Skeletal muscle cell (primary cell): ENCODE measurements around the gene PHOX2A.
"Not testable (repeated sequence)": the region's sequence is repeated elsewhere in the genome, so short reads cannot be mapped to it uniquely, and the experiment has no call there.

Experiments used
- DNase-seq: peaks from one replicate; pipeline ENCODE4 v3.0.0-alpha.2; 2010; ENCODE audit warnings: low read depth
- H3K4me3 ChIP-seq: 2 replicates; pipeline ENCODE4 v1.5.1; 2011; ENCODE audit warnings: low read depth, mild to moderate bottlenecking, control low read depth, low read length, moderate library complexity

PHOX2A gene

GRCh38 chr11:72225411-72225951, 18.5 kb downstream of the PHOX2A start:
- DNase-seq: no peak
- peak overlapping the region; percentile 98 for H3K4me3 ChIP-seq

- peak within 1 kb of the TSS; percentile 98 for H3K4me3 ChIP-seq
- no peak for DNase-seq
These were observed 19.2 kb downstream of the PHOX2A start, which contains the start of gene INPPL1 for GRCh38 chr11:72224564-72225410. INPPL1 (plus strand) TSS chr11:72224767; CDS start chr11:72224985, 218 bp downstream.

- peak overlapping the region; percentile 98 for H3K4me3 ChIP-seq
- DNase-seq: no peak
These were observed 20.1 kb downstream of the PHOX2A start for GRCh38 chr11:72223615-72224563.

- H3K4me3 ChIP-seq: peak overlapping the region; percentile 98
- DNase-seq: peak; percentile 73
These were observed 20.9 kb downstream of the PHOX2A start for GRCh38 chr11:72222907-72223614.

DNA sequence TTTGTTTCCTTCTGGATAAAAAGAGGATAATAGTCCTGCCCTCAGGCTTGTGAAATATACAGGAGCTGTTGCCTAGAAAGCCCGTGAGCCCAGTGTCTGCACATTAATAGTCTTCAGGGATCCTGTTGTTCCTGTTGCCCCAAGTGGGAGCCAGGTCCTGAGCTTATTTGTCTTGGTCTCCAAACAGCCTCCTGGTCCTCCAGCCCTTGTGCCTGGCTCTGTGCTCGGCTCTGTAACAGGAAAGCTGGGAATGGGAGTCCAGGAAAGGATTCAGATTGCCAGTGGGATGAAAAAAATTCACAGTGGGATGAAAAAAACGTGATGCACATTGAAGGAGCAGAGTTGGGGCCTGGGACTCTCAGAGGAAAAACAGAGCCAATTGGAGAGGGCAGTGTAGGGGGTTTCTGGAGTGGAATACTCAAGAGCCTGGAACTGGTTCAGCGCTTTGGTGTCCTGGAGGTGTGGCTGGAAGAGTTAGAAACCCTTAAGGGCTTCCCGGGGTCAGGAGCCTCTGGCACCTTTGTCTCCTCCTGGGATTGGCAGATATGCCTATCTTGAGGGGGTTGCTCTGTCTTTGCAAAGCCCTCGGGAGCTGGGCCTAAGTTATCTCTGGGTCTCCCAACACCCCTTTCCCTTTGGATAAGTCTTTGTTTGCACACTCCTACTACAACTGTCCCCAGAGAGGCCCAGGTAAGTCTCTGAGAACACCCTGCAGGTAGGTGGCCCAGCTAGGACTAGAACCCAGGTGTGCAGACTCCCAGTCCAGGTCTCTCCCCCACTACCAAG, 21.7 kb downstream of the PHOX2A start:
- H3K4me3 ChIP-seq: peak overlapping the region; percentile 98
- DNase-seq: no peak

DNA sequence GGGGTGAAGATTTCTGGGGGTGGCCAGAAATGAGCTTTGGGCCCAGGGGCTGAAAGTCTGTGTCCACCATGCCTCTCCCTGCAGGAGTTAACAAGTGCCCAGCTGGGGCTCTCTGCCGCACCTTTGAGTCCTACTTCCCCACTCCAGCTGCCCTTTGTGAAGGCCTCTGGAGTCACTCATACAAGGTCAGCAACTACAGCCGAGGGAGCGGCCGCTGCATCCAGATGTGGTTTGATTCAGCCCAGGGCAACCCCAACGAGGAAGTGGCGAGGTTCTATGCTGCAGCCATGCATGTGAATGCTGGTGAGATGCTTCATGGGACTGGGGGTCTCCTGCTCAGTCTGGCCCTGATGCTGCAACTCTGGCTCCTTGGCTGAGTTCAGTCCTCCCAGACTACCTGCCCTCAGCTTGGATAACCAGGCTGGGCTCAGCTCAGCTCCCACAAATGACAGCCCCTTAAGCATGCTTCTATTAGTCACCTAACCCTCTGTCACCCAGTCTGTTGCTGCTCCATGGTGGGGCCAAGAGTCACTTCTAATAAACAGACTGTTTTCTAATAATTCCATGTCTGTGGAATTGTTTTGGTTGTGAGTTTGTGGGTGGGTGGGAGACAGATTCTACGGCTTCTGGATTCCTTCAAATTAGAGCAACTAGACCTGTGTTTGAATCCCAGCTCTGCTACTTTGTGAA, 22.4 kb downstream of the PHOX2A start:
- DNase-seq: no peak
- no peak overlapping the region for H3K4me3 ChIP-seq

- no peak overlapping the region for H3K4me3 ChIP-seq
- no peak for DNase-seq
These were observed 23.1 kb downstream of the PHOX2A start for GRCh38 chr11:72220696-72221363.

DNA sequence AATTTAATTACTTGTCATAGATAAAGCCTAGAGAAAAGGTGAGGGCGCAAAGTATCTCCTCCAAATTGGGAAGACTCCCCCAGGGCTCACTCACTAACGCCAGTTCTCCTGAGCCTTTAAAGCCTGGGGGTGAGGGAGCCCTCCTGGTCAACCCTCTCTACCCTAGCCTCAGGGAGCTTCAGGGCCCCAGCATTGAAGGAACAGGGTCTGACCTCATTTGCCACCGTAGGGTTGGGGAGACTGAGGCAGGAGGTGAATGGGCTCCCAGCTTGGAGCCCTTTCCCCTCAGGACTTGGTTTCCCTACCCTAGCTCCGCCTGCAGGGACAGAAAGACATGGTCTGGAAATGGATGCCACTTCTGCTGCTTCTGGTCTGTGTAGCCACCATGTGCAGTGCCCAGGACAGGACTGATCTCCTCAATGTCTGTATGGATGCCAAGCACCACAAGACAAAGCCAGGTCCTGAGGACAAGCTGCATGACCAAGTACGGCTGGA, 25.7 kb downstream of the PHOX2A start:
- no peak for DNase-seq
- no peak overlapping the region for H3K4me3 ChIP-seq

- H3K4me3 ChIP-seq: no peak overlapping the region
- no peak for DNase-seq
These were observed 26.1 kb downstream of the PHOX2A start for GRCh38 chr11:72217841-72218240.

- H3K4me3 ChIP-seq: no peak within 1 kb of the TSS
- no peak for DNase-seq
These were observed 27.3 kb downstream of the PHOX2A start, which contains the start of gene FOLR2 for GRCh38 chr11:72216638-72217037. FOLR2 (plus strand) TSS chr11:72216794; CDS start chr11:72218585, 1,791 bp downstream.

GRCh38 chr11:72209101-72209500, 34.9 kb downstream of the PHOX2A start:
- DNase-seq: no peak
- no peak overlapping the region for H3K4me3 ChIP-seq

DNA sequence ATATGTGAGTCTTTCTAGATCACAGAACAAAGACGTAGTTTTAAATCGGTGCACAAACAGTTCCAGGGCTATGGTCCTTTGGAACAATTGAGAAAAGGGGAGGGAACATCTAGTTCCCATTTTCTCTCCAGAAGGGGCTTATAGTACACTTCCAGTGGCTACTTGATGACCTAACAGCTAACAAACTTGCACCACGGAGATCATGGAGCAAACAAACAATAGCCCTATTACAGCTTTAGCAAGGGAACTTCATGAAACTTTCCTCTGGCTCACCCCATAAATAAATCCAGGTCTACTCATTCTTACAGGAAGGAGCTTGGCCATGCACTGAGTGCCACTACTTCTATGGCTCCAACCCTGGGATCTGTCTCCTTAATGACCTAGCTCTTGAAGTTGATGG, 35.7 kb downstream of the PHOX2A start:
- no peak overlapping the region for H3K4me3 ChIP-seq
- DNase-seq: no peak

DNA sequence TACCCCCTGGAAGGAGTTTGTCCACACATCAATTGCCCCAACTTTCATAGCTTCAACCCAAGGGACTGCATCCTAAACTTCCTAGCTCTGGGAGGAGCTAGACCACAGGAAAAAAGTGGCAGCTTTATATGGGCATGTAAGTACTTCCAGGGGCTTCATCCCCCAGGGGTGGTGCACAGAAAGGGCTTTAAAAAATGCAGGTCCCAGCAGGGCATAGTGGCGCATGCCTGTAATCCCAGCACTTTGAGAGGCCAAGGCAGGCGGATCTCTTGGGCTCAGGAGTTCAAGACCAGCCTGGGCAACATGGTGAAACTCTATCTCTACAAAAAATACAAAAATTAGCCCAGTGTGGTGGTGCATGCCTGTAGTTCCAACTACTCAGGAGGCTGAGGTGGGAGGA, 37.2 kb downstream of the PHOX2A start:
- H3K4me3 ChIP-seq, DNase-seq: not testable (repeated sequence)

DNA sequence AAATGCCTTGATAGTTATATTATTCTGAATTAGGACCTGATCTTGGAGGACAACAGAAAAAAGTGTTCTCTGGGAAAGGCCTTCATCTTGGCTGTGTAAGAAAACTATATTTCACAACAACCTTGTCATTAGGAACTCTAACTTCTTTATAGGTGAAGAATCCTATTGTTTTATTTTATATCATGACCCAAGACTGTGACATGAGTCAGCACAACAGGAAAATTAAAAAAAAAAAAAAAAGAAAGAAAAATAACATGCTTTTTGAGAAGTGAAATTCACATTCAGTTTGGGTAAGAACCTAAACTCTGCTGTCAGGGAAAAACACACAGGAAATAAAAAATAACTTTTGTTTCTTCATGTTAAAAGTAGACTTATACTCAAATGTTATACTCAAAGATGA, 39.1 kb downstream of the PHOX2A start:
- H3K4me3 ChIP-seq: no peak overlapping the region
- no peak for DNase-seq

DNA sequence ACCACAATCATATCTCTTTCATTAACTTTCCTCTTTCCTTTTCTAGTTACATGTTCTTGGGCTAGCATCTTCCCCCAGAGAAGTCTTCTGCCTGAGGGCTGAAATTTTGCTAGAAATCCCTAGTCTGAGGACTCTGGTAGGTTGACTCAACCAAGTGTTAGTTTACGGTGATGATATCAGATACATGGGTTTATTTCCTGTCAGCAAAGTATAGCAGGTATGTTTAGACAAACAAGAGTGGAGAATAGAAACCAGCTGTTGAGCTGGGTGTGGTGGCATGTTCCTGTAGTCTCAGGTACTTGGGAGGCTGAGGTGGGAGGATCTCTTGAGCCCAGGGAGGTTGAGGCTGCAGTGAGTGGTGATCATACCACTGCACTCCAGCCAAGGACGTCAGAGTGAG, 40.8 kb downstream of the PHOX2A start:
- H3K4me3 ChIP-seq: no peak overlapping the region
- no peak for DNase-seq

- no peak for DNase-seq
- no peak overlapping the region for H3K4me3 ChIP-seq
These were observed 41.4 kb downstream of the PHOX2A start for GRCh38 chr11:72202571-72202970.

- not testable (repeated sequence) for DNase-seq, H3K4me3 ChIP-seq
These were observed 42.5 kb downstream of the PHOX2A start for GRCh38 chr11:72201445-72201844.
